K562 (cell line): ENCODE measurements around the gene LPAR5. TPM values are rescaled to one million over a fixed set of nuclear protein-coding genes. Genes with fewer than 3 reads are reported as not detected.

Experiments used
- ATAC-seq: fragments of 200-7000 bp; cut with Tn5 transposase; 3 replicates; pipeline ENCODE4 v1.9.1; 2020; ENCODE audit warnings: moderate library complexity
- BruUV-seq: library from RNA; stranded (reverse); fragments of 400-500 nt; replicated peaks from 2 replicates; lab custom pipeline; 2021; lab: Mats Ljungman, UMichigan
- CTCF ChIA-PET: fragments of 300-600 bp; formaldehyde crosslinking; extraction: SDS; loops from one replicate; lab custom pipeline; 2021; ENCODE audit warnings: low intra/inter-chr PET ratio; lab: Yijun Ruan, JAX
- POLR2A ChIA-PET: fragments of 300-600, 350-650 bp; sonication (Branson Sonifier 250); formaldehyde crosslinking; extraction: SDS; loops from one replicate; lab custom pipeline; 2021; ENCODE audit warnings: antibody characterized with exemption, inconsistent platforms; lab: Yijun Ruan, JAX
- DNase-seq, 4 experiments: peaks; one replicate each; pipeline versions ENCODE4 v3.0.0 to v3.0.0-alpha.2; 2011 to 2018; ENCODE audit warnings: low spot score in 3 of 4, mixed read lengths in 3 of 4; ENCODE audit errors: extremely low read depth in 1 of 4
- FAIRE-seq: peaks from 2 replicates; lab custom pipeline; 2011; peaks lifted over from hg19 to GRCh38; lab: Jason Lieb, UNC
- H2AFZ ChIP-seq: 2 replicates; pipeline ENCODE4 v1.6.0; 2011; ENCODE audit warnings: low read depth, low read length, control low read depth, inconsistent platforms
- H3K27ac ChIP-seq: fragments of 200-600 bp; 3 replicates; pipeline ENCODE4 v1.8.0; 2011; ENCODE audit warnings: low read depth, mild to moderate bottlenecking, control low read depth, inconsistent platforms, low read length, moderate library complexity, mixed read lengths; ENCODE audit errors: extremely low read depth
- H3K27me3 ChIP-seq, 2 experiments: fragments of 300-600 bp in 1 of 2; 2 replicates in 1 of 2; 3 replicates in 1 of 2; pipeline versions ENCODE4 v1.6.0 to v1.8.0; 2011; ENCODE audit warnings: inconsistent platforms in 2 of 2, low read length in 2 of 2, mild to moderate bottlenecking in 1 of 2, mixed read lengths in 1 of 2, moderate library complexity in 1 of 2; ENCODE audit not compliant: control insufficient read depth in 2 of 2, insufficient read depth in 2 of 2
- H3K36me3 ChIP-seq: fragments of 300-600 bp; 3 replicates; pipeline ENCODE4 v1.8.0; 2011; ENCODE audit warnings: mild to moderate bottlenecking, low read length, inconsistent platforms; ENCODE audit not compliant: control insufficient read depth, insufficient read depth
- H3K4me1 ChIP-seq, 2 experiments: fragments of 200-600 bp in 1 of 2; replicated peaks in 1 of 2; 2 replicates in 1 of 2; 3 replicates in 1 of 2; pipeline versions ENCODE4 v1.5.1 to v1.8.0; 2011; ENCODE audit warnings: inconsistent platforms in 2 of 2, low read length in 2 of 2, mild to moderate bottlenecking in 1 of 2, mixed read lengths in 1 of 2, moderate library complexity in 1 of 2; ENCODE audit not compliant: control insufficient read depth in 2 of 2, insufficient read depth in 2 of 2
- H3K4me2 ChIP-seq: 2 replicates; pipeline ENCODE4 v1.6.1; 2011; ENCODE audit warnings: low read length, control low read depth, inconsistent platforms, mixed read lengths; ENCODE audit not compliant: insufficient read depth
- H3K4me3 ChIP-seq: fragments of 200-600 bp; sonication (generic), shearing (Covaris generic); 2 replicates; pipeline ENCODE4 v1.5.1; 2016; ENCODE audit warnings: control low read depth, inconsistent platforms
- H3K79me2 ChIP-seq: fragments of 200-600 bp; 3 replicates; pipeline ENCODE4 v1.8.0; 2011; ENCODE audit warnings: low read length, inconsistent platforms; ENCODE audit not compliant: control insufficient read depth, insufficient read depth
- H3K9ac ChIP-seq, 2 experiments: 2 replicates each; pipeline versions ENCODE4 v1.6.0 to v1.6.1; 2011; ENCODE audit warnings: low read depth in 2 of 2, low read length in 2 of 2, control low read depth in 1 of 2, inconsistent platforms in 1 of 2, mild to moderate bottlenecking in 1 of 2, mixed read lengths in 1 of 2; ENCODE audit not compliant: insufficient read depth in 1 of 2
- H3K9me1 ChIP-seq: one replicate; pipeline ENCODE4 v1.6.0; 2011; ENCODE audit warnings: inconsistent platforms, mild to moderate bottlenecking, low read length, moderate library complexity; ENCODE audit not compliant: control insufficient read depth, insufficient read depth
- H3K9me3 ChIP-seq: replicated peaks from 2 replicates; pipeline ENCODE4 v1.5.1; 2011; ENCODE audit warnings: low read depth, low read length, inconsistent platforms; ENCODE audit not compliant: control insufficient read depth, insufficient read depth
- H4K20me1 ChIP-seq: replicated peaks from 2 replicates; pipeline ENCODE4 v1.6.1; 2011; ENCODE audit warnings: low read length, inconsistent platforms, mixed read lengths; ENCODE audit not compliant: control insufficient read depth, insufficient read depth
- CEBPG ChIP-seq, 3 experiments: fragments of 200-800 bp in 1 of 3; sonication (Bioruptor generic) in 1 of 3; sonication (generic) in 1 of 3; formaldehyde crosslinking in 1 of 3; IDR thresholded peaks in 2 of 3; conservative IDR thresholded peaks in 1 of 3; 2 replicates each; pipeline versions ENCODE4 v1.6.1 to v1.8.0; 2016 to 2022; ENCODE audit warnings: missing compliant biosample characterization in 2 of 3, missing genetic modification characterization in 2 of 3, mild to moderate bottlenecking in 1 of 3, missing genetic modification reagents in 1 of 3
- DACH1 ChIP-seq: fragments of 450-650 bp; IDR thresholded peaks from 2 replicates; pipeline ENCODE4 v1.6.1; 2018; ENCODE audit not compliant: partially characterized antibody
- PPARD ChIP-seq: fragments of 250-450 bp; sonication (Bioruptor Pico); IDR thresholded peaks from 2 replicates; pipeline ENCODE4 v1.8.0; 2022; ENCODE audit warnings: inconsistent platforms, mild to moderate bottlenecking, moderate library complexity
- RBM22 ChIP-seq: fragments of 200-400 bp; formaldehyde crosslinking; IDR thresholded peaks from 2 replicates; pipeline ENCODE4 v1.6.1; 2018; ENCODE audit warnings: low read length, low read depth; ENCODE audit not compliant: poor library complexity, severe bottlenecking
- TAF7 ChIP-seq: fragments of 450-650 bp; IDR thresholded peaks from 2 replicates; pipeline ENCODE4 v1.6.1; 2016; ENCODE audit warnings: missing genetic modification characterization, missing compliant biosample characterization
- ZBTB12 ChIP-seq: fragments of 250-450 bp; sonication (Bioruptor Pico); IDR thresholded peaks from 2 replicates; pipeline ENCODE4 v1.4.0; 2020
- ZBTB49 ChIP-seq: sonication (generic); formaldehyde crosslinking; IDR thresholded peaks from 2 replicates; pipeline ENCODE4 v1.8.0; 2022; ENCODE audit warnings: missing genetic modification reagents, mild to moderate bottlenecking, borderline replicate concordance
- ZNF197 ChIP-seq: fragments of 200-800 bp; sonication (Bioruptor generic); IDR thresholded peaks from 2 replicates; pipeline ENCODE4 v1.6.1; 2016; ENCODE audit warnings: low read depth, missing genetic modification characterization, missing compliant biosample characterization
- ZNF592 ChIP-seq: fragments of 450-650 bp; IDR thresholded peaks from 2 replicates; pipeline ENCODE4 v1.6.1; 2017; ENCODE audit warnings: antibody characterized with exemption, mild to moderate bottlenecking
- ZNF75A ChIP-seq: fragments of 450-650 bp; formaldehyde crosslinking; IDR thresholded peaks from 2 replicates; pipeline ENCODE4 v1.4.0; 2020; ENCODE audit warnings: mild to moderate bottlenecking
- WGBS: fragments of 100-300 bp; shearing (Covaris generic); methylation state at CpG from one replicate; pipeline ENCODE4 v1.1.6; 2016; ENCODE audit warnings: low coverage, mixed read lengths; ENCODE audit not compliant: insufficient coverage; ENCODE audit errors: missing lambda C conversion rate; 5-methylcytosine and 5-hydroxymethylcytosine counted together
- in situ Hi-C: fragments of 300-500 bp; cut with MboI; formaldehyde crosslinking; loops from 4 replicates; pipeline ENCODE4 v1.15.0; 2018; ENCODE audit warnings: inconsistent platforms, mixed read lengths
- intact Hi-C: fragments of 100-400 bp; cut with micrococcal nuclease; formaldehyde crosslinking; loops from 2 replicates; pipeline ENCODE4 v1.14.2; 2022
- polyA plus RNA-seq, 8 experiments: library from polyadenylated mRNA; depleted of rRNA in 4 of 8; stranded (reverse) in 5 of 8; unstranded in 3 of 8; fragments of >200 nt; fragmentation: Nextera tagmentation in 2 of 8; fragmentation: Illumina TruSeq in 1 of 8; extraction: Ambion mirVana in 2 of 8; extraction: Trizol in 1 of 8; gene quantifications; 2 replicates each; pipeline versions ENCODE4 v1.2.1 to v1.2.3, GENCODE V29; 2011 to 2014; ENCODE audit warnings: inconsistent platforms in 1 of 8, missing spikeins in 1 of 8
- total RNA-seq, 7 experiments: library from RNA; depleted of rRNA in 6 of 7; stranded (reverse); fragments of >200 nt in 6 of 7; fragmentation: Illumina TruSeq in 2 of 7; extraction: Trizol in 2 of 7; gene quantifications; 2 replicates each; pipeline versions ENCODE4 v1.2.1 to v1.2.3, GENCODE V29; 2011 to 2021; ENCODE audit warnings: low replicate concordance in 1 of 7

Gene LPAR5
- total and polyA plus RNA-seq, 9 of the 15 experiments (the other 6 are each of a cell fraction or from before 2014, with no cell fraction given): 1.3 to 11.7 (median 3.6) TPM

- H3K36me3 ChIP-seq: no peaks in the 10 kb centered on the region; the same call in 2 of the 3 replicates
- in situ Hi-C loops (no loop called here), intact Hi-C loops (no loop called here)
- H3K9me1 ChIP-seq: no peaks in the 10 kb centered on the region
- no peak for DNase-seq
- no peak for TF ChIP-seq ZNF592
- no peak for TF ChIP-seq RBM22
- TF ChIP-seq TAF7 (tag): no peak
- no peak for TF ChIP-seq ZBTB49 (CRISPR knock-in tag)
- TF ChIP-seq CEBPG (CRISPR knock-in tag; IDR thresholded peaks at IDR 0.05): no peak
- TF ChIP-seq CEBPG (tag; conservative IDR thresholded peaks at IDR 0.05 in 1 of 2, IDR thresholded peaks at IDR 0.05 in 1 of 2): no peak
- no peak for TF ChIP-seq DACH1
- no peak for TF ChIP-seq ZBTB12
- TF ChIP-seq ZNF75A (CRISPR knock-in tag): no peak
- no peak for TF ChIP-seq ZNF197
- TF ChIP-seq PPARD (CRISPR knock-in tag): no peak
- no peaks in the 10 kb centered on the region for H3K9me3 ChIP-seq
- CTCF ChIA-PET: no interaction called here
- WGBS: 46% methylated on average over 3 of the region's 3 CpGs
- no TSS peak for BruUV-seq
- no peaks in the 10 kb centered on the region for H4K20me1 ChIP-seq
- no peaks in the 10 kb centered on the region for H3K27me3 ChIP-seq
- H3K27ac ChIP-seq: peak overlapping the region; percentile 41; the same call in 1 of the 3 replicates
- no peak overlapping the region for H2AFZ ChIP-seq
- H3K4me1 ChIP-seq: peaks cover 23 to 32% of the 10 kb centered on the region in 2 experiments; a peak in 4 of 5 replicates
- no peak for ATAC-seq
- peak overlapping the region; percentile 41; the same call in 1 of the 2 replicates for H3K4me2 ChIP-seq
- POLR2A ChIA-PET: interaction anchor here (0.7 to 1.5 kb wide), 2 partner anchors 18 to 41 kb away, joined by 3 to 6 read pairs; no protein-coding TSS in a partner anchor
- peaks cover 19% of the 10 kb centered on the region for H3K79me2 ChIP-seq
- no peak for FAIRE-seq
- H3K4me3 ChIP-seq: no peak overlapping the region
- H3K9ac ChIP-seq: peak overlapping the region in 1 of 2 experiments; percentile 24; a peak in 1 of 4 replicates
Observed at GRCh38 chr12:6631549-6631961, 4.2 kb downstream of the LPAR5 start.
